Astrocyte (in vitro differentiated cells and primary cell): ENCODE measurements around the gene LMF1.
"Not testable (repeated sequence)": the region's sequence is repeated elsewhere in the genome, so short reads cannot be mapped to it uniquely, and the experiment has no call there.

Experiments used
- EZH2 ChIP-seq: IDR thresholded peaks from 2 replicates; pipeline ENCODE4 v1.6.1; 2012; ENCODE audit warnings: mild to moderate bottlenecking, low read length, inconsistent platforms; ENCODE audit not compliant: insufficient read depth
- TF ChIP-seq, protein P1 (sequence below): IDR thresholded peaks from 2 replicates; pipeline ENCODE4 v1.5.1; 2011; ENCODE audit warnings: low read depth, mild to moderate bottlenecking, inconsistent platforms, low read length, moderate library complexity; ENCODE audit not compliant: insufficient read depth

DNA sequence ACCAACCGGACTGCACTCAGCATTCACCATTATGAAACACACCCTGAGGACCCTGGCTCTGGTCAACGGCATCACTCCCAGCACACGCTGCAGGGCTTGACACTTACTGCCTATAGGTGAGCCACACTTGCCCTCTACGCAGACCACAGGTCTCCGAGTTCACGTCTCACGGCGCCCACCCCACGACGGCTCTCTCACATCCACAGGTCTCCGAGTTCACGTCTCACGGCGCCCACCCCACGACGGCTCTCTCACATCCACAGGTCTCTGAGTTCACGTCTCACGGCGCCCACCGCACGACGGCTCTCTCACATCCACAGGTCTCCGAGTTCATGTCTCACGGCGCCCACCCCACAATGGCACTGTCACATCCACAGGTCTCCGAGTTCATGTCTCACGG, 15.0 kb downstream of the LMF1 start:
- TF ChIP-seq, protein P1, sequence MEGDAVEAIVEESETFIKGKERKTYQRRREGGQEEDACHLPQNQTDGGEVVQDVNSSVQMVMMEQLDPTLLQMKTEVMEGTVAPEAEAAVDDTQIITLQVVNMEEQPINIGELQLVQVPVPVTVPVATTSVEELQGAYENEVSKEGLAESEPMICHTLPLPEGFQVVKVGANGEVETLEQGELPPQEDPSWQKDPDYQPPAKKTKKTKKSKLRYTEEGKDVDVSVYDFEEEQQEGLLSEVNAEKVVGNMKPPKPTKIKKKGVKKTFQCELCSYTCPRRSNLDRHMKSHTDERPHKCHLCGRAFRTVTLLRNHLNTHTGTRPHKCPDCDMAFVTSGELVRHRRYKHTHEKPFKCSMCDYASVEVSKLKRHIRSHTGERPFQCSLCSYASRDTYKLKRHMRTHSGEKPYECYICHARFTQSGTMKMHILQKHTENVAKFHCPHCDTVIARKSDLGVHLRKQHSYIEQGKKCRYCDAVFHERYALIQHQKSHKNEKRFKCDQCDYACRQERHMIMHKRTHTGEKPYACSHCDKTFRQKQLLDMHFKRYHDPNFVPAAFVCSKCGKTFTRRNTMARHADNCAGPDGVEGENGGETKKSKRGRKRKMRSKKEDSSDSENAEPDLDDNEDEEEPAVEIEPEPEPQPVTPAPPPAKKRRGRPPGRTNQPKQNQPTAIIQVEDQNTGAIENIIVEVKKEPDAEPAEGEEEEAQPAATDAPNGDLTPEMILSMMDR: not testable (repeated sequence)
- not testable (repeated sequence) for TF ChIP-seq EZH2
